Stimulated activated CD4-positive, alpha-beta T cell treated with anti-CD3 and anti-CD28 coated beads, Interleukin-12 subunit alpha, Interleukin-12 subunit beta, amount 100 ng/mL, for 24 hours (primary cell): ENCODE measurements around the gene CAMSAP3.

Experiments used
- DNase-seq, 2 experiments: peaks; one replicate each; pipeline ENCODE4 v3.0.0-alpha.2; 2020; ENCODE audit warnings: low read depth in 2 of 2

Gene CAMSAP3, protein sequence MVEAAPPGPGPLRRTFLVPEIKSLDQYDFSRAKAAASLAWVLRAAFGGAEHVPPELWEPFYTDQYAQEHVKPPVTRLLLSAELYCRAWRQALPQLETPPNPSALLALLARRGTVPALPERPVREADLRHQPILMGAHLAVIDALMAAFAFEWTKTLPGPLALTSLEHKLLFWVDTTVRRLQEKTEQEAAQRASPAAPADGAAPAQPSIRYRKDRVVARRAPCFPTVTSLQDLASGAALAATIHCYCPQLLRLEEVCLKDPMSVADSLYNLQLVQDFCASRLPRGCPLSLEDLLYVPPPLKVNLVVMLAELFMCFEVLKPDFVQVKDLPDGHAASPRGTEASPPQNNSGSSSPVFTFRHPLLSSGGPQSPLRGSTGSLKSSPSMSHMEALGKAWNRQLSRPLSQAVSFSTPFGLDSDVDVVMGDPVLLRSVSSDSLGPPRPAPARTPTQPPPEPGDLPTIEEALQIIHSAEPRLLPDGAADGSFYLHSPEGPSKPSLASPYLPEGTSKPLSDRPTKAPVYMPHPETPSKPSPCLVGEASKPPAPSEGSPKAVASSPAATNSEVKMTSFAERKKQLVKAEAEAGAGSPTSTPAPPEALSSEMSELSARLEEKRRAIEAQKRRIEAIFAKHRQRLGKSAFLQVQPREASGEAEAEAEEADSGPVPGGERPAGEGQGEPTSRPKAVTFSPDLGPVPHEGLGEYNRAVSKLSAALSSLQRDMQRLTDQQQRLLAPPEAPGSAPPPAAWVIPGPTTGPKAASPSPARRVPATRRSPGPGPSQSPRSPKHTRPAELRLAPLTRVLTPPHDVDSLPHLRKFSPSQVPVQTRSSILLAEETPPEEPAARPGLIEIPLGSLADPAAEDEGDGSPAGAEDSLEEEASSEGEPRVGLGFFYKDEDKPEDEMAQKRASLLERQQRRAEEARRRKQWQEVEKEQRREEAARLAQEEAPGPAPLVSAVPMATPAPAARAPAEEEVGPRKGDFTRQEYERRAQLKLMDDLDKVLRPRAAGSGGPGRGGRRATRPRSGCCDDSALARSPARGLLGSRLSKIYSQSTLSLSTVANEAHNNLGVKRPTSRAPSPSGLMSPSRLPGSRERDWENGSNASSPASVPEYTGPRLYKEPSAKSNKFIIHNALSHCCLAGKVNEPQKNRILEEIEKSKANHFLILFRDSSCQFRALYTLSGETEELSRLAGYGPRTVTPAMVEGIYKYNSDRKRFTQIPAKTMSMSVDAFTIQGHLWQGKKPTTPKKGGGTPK

DNA sequence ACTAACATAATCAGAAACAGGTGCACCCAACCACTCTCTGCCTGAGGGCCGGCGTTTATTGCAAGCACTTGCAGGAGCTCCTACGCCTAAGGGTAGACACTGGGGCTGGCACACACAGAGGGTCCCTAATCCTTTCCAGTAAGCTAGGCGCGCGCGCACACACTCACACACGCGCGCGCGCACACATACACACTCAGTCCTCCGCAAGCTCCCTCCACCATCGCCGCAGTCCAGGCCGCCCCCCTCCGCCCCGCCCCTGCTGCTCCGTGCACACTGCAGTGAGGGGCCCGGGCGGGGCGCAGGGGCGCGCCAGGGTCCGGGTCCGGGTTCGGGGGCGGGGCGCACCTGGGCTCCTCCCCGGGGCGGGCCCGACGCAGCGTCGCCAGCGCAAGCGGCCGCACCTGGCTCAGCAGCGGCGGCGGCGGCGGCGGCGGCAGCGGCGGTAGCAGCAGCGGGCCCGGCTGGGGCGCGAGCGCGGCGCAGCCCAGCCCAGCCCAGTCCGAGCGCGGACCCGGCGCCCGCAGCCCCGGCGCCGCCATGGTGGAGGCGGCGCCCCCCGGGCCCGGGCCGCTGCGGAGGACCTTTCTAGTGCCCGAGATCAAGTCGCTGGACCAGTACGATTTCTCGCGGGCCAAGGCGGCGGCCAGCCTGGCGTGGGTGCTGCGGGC, at the start of gene CAMSAP3:
Gene CAMSAP3, plus strand, starts transcription at position 398 of the 668 bp plus-strand sequence. Its CDS starts 140 bp downstream, at position 538.
- DNase-seq = peak in 1 of 2 experiments; percentile 18

DNA sequence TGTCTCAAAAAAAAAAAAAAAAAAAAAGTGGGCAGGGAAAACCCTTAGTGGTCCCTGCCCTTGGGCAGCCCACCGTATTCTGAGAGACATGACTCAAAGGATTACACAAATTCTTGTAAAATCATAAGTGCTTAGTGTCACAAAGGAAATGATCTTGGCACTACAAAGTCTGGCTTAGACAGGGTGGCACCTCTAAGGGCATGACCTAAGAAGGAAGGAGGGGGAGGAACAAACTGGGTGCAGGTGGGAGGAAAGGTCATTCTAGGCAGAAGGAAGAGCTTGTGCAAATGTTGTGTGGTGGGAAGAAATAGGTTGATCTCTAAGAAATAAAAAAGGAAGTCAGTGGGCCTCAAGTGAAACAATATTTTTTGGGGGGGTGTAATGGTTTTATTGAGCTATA, 49.8 kb upstream of the CAMSAP3 start:
- DNase-seq = no peak

DNA sequence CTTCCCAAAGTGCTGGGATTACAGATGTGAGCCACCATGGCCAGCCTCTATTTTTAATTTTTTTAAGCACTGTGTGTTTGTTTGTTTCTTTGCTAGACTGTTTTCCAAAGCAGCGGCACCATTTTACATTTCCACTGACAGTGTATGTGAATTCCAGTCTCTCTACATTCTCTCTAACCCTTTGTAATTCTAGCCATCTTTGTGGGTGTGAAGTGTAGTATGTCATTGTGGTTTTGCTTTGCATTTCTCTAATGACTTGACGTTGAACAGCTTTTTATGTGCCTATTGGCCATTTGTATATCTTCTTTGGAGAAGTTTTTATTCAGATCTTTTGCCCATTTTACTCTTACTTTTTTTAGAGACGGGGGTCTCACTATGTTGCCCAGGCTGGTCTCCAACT, 48.5 kb upstream of the CAMSAP3 start:
- DNase-seq = no peak

DNA sequence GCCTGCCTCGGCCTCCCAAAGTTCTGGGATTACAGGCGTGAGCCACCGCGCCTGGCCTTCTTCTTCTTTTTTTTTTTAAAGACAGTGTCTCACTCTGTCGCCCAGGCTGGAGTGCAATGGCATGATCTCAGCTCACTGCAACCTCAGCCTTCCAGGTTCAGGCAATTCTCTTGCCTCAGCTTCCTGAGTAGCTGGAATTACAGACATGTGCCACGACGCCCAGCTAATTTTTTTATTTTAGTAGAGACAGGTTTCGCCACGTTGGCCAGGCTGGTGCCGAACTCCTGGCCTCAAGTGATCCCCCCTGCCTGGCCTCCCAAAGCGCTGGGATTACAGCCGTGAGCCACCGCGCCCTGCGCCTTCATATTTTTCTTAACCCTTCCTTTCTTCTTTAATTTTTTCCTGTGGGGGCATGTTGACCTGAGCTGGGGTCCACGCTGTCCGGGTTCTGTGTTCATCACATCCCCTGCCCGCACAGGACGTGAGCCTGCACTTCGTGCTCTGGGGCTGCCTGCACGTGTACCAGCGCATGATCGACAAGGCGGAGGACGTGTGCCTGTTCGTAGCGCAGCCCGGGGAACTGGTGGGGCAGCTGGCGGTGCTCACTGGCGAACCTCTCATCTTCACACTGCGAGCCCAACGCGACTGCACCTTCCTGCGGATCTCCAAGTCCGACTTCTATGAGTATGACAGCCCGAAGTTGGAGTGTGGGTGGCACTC, 46.1 kb upstream of the CAMSAP3 start:
- no peak for DNase-seq

DNA sequence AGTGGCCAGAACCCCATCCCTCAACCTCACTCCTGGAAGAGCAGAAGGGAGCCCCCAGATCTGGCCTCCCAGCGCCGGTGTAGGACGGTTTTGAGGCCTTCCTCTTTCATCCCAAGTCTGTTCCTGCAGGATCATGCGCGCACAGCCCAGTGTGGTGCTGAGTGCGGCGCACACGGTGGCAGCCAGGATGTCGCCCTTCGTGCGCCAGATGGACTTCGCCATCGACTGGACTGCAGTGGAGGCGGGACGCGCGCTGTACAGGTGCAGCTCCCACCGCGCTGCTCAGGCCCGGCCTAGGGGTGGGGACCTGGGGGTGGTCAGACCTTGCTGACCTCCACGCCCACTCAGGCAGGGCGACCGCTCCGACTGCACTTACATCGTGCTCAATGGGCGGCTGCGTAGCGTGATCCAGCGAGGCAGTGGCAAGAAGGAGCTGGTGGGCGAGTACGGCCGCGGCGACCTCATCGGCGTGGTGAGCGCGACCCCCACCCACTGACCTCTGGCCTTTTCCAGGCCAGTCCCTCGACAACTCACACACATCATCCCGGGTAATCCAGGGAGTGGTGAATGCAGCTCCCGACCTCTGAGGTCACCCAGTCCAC, 45.4 kb upstream of the CAMSAP3 start:
- no peak for DNase-seq

DNA sequence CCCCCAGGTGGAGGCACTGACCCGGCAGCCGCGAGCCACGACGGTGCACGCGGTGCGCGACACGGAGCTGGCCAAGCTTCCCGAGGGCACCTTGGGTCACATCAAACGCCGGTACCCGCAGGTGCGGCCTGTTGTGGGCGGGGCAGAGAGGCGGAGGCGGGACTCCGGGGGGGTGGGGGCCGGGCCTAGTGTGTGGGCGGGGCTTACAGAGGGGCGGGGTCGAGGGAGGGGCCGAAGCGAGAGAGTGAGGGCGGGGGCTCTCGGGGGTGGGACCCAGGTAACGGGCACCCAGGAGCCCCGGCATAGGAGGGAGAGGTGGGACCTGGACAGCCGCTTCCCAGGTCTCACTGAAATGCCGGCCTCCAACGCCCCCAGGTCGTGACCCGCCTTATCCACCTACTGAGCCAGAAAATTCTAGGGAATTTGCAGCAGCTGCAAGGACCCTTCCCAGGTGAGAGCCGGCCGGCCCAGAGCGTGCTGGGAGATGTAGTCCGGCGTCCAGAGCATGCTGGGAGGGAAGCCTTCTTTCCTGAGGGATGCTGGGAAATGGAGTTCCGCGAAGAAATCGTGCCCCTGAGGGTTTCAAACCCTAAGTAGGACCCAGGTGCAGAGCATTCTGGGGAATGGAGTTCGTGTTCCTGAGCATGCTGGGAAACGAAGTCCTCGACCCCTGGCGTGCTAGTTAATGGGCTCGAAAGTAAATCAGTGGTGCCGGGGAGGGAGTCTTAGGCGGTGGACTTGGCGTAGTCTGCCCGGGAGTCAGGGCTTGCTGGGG, 44.5 kb upstream of the CAMSAP3 start:
- peak in 1 of 2 experiments; percentile 16 for DNase-seq

DNA sequence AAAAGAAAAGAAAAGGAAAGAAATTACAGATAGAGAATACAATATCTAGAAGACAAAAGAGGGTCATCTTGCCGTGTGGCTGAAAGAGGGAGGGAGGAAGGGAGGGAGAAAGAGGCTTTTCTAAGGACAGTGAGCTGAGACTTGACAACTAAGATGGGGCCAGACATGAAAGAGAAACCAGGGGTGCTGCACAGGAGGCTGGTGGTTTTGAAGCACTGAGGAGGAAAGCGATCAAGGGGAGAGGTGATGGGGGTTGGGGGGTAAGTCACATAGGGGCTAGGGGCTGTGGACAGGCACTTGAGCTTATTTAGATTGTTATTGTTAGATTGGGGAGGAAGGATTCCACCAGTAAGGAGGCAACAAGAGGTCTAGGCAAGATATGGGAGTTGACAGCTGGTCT, 42.9 kb upstream of the CAMSAP3 start:
- DNase-seq = no peak

DNA sequence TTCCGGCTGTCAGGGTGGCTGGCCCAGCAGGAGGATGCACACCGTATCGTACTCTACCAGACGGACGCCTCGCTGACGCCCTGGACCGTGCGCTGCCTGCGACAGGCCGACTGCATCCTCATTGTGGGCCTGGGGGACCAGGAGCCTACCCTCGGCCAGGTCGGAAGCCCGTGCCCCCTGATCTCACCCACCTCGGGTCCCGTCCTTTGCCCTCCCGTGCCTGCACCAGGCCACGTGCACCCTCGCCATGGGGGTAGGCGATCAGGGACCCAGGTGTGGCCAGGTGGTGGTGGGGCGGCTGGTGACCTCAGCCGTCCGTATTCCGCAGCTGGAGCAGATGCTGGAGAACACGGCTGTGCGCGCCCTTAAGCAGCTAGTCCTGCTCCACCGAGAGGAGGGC, 41.1 kb upstream of the CAMSAP3 start:
- no peak for DNase-seq

DNA sequence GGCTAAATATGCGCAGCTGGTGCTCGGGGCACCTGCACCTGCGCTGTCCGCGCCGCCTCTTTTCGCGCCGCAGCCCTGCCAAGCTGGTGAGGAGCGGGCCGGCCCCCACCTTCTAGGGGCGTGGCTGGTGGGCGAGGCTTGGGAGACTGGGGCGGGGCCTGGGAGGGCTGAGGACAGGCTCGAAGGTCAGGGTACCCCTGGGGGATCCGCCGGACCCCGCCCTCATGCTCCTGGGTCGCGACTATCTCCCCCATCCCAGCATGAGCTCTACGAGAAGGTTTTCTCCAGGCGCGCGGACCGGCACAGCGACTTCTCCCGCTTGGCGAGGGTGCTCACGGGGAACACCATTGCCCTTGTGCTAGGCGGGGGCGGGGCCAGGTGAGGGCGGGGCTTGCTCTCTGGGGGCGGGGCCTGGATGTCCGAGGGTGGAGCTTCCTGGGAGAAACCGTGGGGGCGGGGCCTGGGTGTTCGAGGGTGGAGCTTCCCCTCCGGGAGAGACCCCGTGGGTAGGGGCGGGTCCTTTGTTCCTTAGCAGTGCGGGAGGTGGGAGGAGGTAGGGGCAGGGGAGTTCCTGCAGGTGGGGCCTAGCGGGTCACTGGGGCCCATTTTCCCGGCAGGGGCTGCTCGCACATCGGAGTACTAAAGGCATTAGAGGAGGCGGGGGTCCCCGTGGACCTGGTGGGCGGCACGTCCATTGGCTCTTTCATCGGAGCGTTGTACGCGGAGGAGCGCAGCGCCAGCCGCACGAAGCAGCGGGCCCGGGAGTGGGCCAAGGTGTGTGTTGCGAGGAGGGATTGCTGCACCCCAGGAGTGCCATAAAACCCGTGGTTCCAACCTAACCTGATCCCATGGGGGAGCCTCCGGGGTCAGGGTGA, 40.4 kb upstream of the CAMSAP3 start:
- peak in 1 of 2 experiments; percentile 12 for DNase-seq

DNA sequence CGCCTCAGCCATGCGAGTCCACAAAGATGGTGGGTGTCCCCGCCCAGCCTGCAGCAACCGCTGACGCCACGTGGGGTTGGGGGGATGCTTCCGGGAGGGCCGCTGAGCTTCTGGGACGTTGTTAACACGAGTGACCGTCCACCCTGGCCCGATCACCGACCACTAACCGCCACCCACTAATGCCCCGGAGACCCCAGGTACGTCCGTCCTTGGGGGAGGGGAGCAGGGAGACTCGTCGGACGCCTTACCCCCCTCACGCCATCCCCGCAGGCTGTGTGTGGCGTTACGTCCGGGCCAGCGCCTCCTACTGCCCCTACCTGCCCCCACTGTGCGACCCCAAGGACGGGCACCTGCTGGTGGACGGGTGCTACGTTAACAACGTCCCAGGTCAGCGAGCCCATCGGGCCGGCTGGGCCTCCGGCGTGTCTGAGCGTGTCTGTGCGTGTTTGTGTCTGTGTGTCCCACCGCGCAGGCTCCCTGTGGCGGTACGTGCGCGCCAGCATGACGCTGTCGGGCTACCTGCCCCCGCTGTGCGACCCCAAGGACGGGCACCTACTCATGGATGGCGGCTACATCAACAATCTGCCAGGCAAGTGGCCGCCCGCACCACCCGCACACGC, 38.9 kb upstream of the CAMSAP3 start:
- DNase-seq = no peak

DNA sequence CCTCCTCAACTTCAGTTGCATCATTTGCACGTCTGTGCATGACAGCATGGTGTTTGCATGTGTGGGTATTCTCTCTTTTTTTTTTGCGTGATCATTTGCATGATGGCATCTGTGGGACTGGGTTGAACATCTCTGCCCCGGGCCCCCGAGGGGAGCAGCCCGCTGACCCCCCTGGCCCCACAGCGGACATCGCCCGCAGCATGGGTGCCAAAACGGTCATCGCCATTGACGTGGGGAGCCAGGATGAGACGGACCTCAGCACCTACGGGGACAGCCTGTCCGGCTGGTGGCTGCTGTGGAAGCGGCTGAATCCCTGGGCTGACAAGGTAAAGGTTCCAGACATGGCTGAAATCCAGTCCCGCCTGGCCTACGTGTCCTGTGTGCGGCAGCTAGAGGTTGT, 37.0 kb upstream of the CAMSAP3 start:
- no peak for DNase-seq

DNA sequence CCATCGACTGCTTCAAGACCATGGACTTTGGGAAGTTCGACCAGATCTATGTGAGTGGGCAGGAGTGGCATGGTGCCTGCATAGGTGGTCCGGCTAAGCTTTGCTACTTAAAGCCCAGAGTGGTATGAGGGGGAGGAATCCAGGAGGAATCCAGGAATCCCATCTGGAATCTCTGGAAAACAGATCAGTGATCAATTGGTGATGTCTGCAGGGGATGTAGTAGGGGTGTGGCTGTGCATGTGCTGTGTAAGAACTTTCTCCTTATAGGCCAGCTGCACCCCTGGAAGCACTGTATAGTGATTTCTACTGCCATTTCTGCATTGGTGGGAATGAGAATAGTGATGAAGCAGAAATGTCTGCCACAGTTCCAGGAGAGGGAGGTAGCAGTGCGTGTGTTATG, 36.6 kb upstream of the CAMSAP3 start:
- no peak for DNase-seq

DNA sequence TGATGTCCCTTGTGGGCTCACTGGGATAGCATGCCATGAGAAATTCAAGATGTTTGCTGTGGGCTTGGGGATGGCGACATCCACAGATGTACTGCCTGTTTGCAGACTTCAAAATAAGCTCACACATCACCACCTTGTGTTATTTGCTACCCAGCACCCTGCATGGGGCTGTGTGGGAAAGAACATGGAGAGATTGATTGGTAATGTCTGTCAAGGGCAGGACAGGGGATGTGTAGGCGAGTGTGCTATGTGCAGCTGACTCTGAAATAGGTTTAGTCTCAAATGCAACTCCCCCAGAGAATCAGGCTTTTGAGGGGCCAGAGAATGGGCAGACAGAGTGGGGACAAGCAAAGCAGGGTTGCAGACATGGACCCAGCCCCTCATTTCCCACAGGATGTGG, 35.4 kb upstream of the CAMSAP3 start:
- no peak for DNase-seq

DNA sequence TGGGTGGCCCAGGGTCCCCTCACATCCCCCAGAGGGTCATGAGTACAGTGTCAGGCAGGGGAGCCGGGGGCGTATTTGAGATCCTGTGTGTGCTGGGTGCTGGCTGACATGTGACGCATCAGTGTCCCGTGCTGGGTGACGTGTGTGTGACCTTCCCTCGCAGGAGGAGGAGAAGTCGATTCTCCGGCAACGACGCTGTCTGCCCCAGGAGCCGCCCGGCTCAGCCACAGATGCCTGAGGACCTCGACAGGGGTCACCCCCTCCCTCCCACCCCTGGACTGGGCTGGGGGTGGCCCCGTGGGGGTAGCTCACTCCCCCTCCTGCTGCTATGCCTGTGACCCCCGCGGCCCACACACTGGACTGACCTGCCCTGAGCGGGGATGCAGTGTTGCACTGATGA, 34.3 kb upstream of the CAMSAP3 start:
- no peak for DNase-seq

DNA sequence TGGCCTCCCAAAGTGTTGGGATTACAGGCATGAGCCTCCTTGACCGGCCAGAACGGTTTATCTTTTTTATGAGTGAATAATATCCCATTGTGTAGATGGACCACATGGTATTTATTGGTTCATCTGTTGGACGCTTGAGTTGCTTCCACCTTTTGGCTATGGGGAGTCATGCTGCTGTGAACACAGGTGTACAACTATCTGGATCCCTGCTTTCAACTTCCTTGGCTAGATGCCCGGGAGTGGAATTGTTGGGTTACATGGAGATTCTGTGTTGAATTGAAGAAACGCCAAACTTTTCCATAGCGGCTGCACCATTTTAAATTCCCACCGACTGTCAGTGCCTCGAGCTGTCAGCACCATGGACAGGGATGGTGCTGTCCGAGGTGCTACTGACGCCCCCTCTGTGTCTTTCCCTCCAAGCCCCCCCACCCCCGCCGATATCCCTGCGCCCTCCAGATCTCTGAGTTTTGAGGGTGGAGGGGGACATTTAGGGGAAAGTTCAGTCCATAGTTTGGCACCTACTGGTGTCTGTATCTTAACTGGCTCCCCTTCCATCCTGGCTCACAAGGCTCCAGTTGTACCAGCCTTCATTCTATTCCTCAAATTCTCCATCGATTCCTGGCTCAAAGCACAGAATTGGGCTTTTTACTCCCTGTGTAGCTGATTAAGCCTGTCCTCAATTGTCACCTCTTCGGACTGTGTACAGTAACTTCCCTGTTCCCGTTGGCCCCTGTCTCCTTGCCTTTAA, 32.8 kb upstream of the CAMSAP3 start:
- no peak for DNase-seq

DNA sequence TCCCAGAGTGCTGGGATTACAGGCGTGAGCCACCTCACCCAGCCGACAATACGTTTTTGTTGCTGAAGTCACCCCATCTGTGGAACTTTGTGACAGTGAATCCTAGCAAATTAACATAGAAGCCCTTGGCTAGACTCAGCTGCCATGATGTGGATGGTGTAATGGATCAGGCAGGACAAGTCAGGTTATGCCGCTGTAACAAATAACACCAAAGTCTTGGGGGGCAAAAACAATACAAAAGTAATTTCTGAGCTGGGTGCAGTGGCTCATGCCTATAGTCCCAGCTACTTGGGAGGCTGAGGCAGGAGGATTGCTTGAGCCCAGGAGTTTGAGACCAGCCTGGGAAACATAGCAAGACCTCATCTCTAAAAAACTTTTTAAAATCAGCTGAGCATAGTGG, 30.8 kb upstream of the CAMSAP3 start:
- DNase-seq = no peak

DNA sequence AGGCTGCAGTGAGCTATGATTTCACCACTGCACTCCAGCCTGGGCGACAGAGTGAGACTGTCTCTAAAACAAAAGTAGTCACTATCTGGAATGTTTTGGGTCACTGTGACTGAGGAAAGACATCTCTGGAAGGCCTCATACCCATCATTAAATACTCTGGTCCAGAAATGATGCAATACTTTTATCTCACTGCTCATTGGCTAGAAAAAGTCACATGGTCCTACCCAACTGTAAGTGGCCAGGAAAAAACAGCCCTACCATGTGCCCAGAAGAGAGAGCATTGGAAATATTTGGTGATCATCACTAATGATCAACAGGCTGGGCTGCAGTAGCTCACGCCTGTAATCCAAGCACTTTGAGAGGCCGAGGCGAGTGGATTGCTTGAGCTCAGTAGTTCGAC, 30.3 kb upstream of the CAMSAP3 start:
- no peak for DNase-seq

DNA sequence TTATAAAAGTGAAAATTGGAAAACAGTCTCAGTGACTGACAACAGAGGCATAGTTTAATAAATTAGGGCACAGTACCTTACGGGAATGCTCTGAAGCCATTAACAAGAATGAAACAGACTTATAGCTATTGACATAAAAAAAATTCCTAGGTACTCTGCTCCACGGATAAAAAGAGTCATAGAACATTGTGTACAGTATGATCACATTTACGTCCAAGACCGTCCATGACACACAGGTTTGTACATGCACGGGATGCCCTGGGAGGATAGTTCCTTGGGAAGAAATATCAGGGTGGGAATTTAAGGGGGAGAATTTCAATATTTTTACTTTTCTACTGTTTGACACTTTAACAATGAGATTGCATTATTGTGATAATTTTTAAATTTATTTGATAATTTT, 24.9 kb upstream of the CAMSAP3 start:
- DNase-seq = no peak
